HepG2 (cell line): ENCODE data around the gene TSC1. TPM values are rescaled to one million over a fixed set of nuclear protein-coding genes. Genes with fewer than 3 reads are reported as not detected.
A peak's percentile ranks its signal among the peaks of the same experiment; 100 is the strongest.

Experiments used
- ATAC-seq: fragments of 200-7000 bp; cut with Tn5 transposase; 3 replicates; pipeline ENCODE4 v1.9.1; 2020; ENCODE audit warnings: mild to moderate bottlenecking, moderate library complexity
- BruUV-seq: library from RNA; stranded (reverse); fragments of 400-500 nt; replicated peaks from 2 replicates; lab custom pipeline; 2021; lab: Mats Ljungman, UMichigan
- CTCF ChIA-PET: fragments of 300-600 bp; formaldehyde crosslinking; extraction: SDS; loops from one replicate; lab custom pipeline; 2021; ENCODE audit warnings: low total read pairs, inconsistent platforms, low intra/inter-chr PET ratio; lab: Yijun Ruan, JAX
- POLR2A ChIA-PET: fragments of 350-600 bp; sonication (Branson Sonifier 250); formaldehyde crosslinking; loops from one replicate; lab custom pipeline; 2020; ENCODE audit warnings: antibody characterized with exemption, inconsistent platforms; lab: Yijun Ruan, JAX
- DNase-seq: peaks from one replicate; pipeline ENCODE4 v3.0.0-alpha.2; 2015; ENCODE audit warnings: low spot score
- FAIRE-seq: peaks from 3 replicates; lab custom pipeline; 2011; peaks lifted over from hg19 to GRCh38; lab: Jason Lieb, UNC
- H2AFZ ChIP-seq: one replicate; pipeline ENCODE4 v1.6.1; 2011; ENCODE audit warnings: low read length, inconsistent platforms
- H3K27ac ChIP-seq: fragments of 300-600 bp; 3 replicates; pipeline ENCODE4 v1.8.0; 2011; ENCODE audit warnings: mixed run types, mild to moderate bottlenecking, mixed read lengths, low read length, inconsistent platforms; ENCODE audit not compliant: insufficient read depth; ENCODE audit errors: extremely low read length
- H3K27me3 ChIP-seq, 2 experiments: fragments of 200-600 bp in 1 of 2; 2 replicates in 1 of 2; 3 replicates in 1 of 2; pipeline versions ENCODE4 v1.6.0 to v1.8.0; 2011; ENCODE audit warnings: low read length in 2 of 2, mild to moderate bottlenecking in 2 of 2, moderate library complexity in 2 of 2, inconsistent platforms in 1 of 2; ENCODE audit not compliant: insufficient read depth in 2 of 2, control insufficient read depth in 1 of 2
- H3K36me3 ChIP-seq, 2 experiments: fragments of 200-600 bp in 1 of 2; replicated peaks in 1 of 2; 2 replicates in 1 of 2; 3 replicates in 1 of 2; pipeline versions ENCODE4 v1.5.1 to v1.8.0; 2011; ENCODE audit warnings: low read length in 2 of 2, inconsistent platforms in 1 of 2; ENCODE audit not compliant: insufficient read depth in 2 of 2, control insufficient read depth in 1 of 2
- H3K4me1 ChIP-seq: 2 replicates; pipeline ENCODE4 v1.5.1; 2012; ENCODE audit warnings: low read length, inconsistent platforms; ENCODE audit not compliant: insufficient read depth
- H3K4me2 ChIP-seq: 2 replicates; pipeline ENCODE4 v1.6.0; 2011; ENCODE audit warnings: low read depth, low read length, inconsistent platforms
- H3K4me3 ChIP-seq, 3 experiments: fragments of 200-600 bp in 1 of 3; sonication (generic), shearing (Covaris generic) in 1 of 3; replicated peaks in 1 of 3; 2 replicates each; pipeline ENCODE4 v1.5.1; 2011 to 2016; ENCODE audit warnings: low read length in 3 of 3, inconsistent platforms in 2 of 3, low read depth in 2 of 3, mild to moderate bottlenecking in 2 of 3, control low read depth in 1 of 3, mixed read lengths in 1 of 3; ENCODE audit not compliant: insufficient read depth in 1 of 3
- H3K79me2 ChIP-seq: one replicate; pipeline ENCODE4 v1.6.1; 2011; ENCODE audit warnings: low read length, inconsistent platforms; ENCODE audit not compliant: insufficient read depth
- H3K9ac ChIP-seq: 2 replicates; pipeline ENCODE4 v1.6.0; 2011; ENCODE audit warnings: mild to moderate bottlenecking, low read depth, low read length, inconsistent platforms; ENCODE audit not compliant: insufficient read depth
- H3K9me3 ChIP-seq: 2 replicates; pipeline ENCODE4 v1.5.1; 2012; ENCODE audit warnings: mild to moderate bottlenecking, low read length
- H4K20me1 ChIP-seq: 2 replicates; pipeline ENCODE4 v1.6.0; 2011; ENCODE audit warnings: inconsistent platforms, mild to moderate bottlenecking, low read length, moderate library complexity; ENCODE audit not compliant: insufficient read depth
- CCDC6 ChIP-seq: sonication (generic); formaldehyde crosslinking; IDR thresholded peaks from 2 replicates; pipeline ENCODE4 v1.8.1; 2022; ENCODE audit warnings: mild to moderate bottlenecking, missing genetic modification reagents, moderate library complexity
- PCBP2 ChIP-seq: fragments of 200-400 bp; formaldehyde crosslinking; optimal IDR thresholded peaks from 2 replicates; pipeline ENCODE3; 2018; ENCODE audit warnings: low read length, low read depth; ENCODE audit not compliant: poor library complexity, severe bottlenecking
- ZBTB7A ChIP-seq: sonication (generic); formaldehyde crosslinking; IDR thresholded peaks from 2 replicates; pipeline ENCODE4 v1.8.0; 2022; ENCODE audit warnings: mild to moderate bottlenecking, missing genetic modification reagents
- ZFX ChIP-seq: sonication (generic); formaldehyde crosslinking; IDR thresholded peaks from 2 replicates; pipeline ENCODE4 v1.4.0; 2020; ENCODE audit warnings: mild to moderate bottlenecking, low read depth, missing genetic modification reagents, moderate library complexity
- ZNF234 ChIP-seq: sonication (generic); formaldehyde crosslinking; conservative IDR thresholded peaks from 2 replicates; pipeline ENCODE4 v1.5.1; 2020; ENCODE audit warnings: mild to moderate bottlenecking, missing genetic modification reagents
- ZNF317 ChIP-seq: sonication (generic); formaldehyde crosslinking; IDR thresholded peaks from 2 replicates; pipeline ENCODE4 v1.5.0; 2020; ENCODE audit warnings: mild to moderate bottlenecking, missing genetic modification reagents
- ZNF512 ChIP-seq: sonication (generic); formaldehyde crosslinking; IDR thresholded peaks from 2 replicates; pipeline ENCODE4 v1.4.0; 2020; ENCODE audit warnings: mild to moderate bottlenecking, missing genetic modification reagents
- ZNF512B ChIP-seq: sonication (generic); formaldehyde crosslinking; IDR thresholded peaks from 2 replicates; pipeline ENCODE4 v1.5.1; 2020; ENCODE audit warnings: missing genetic modification reagents, mild to moderate bottlenecking, borderline replicate concordance
- ZNF772 ChIP-seq: sonication (generic); formaldehyde crosslinking; IDR thresholded peaks from 2 replicates; pipeline ENCODE4 v1.5.0; 2020; ENCODE audit warnings: mild to moderate bottlenecking, missing genetic modification reagents
- WGBS: methylation state at CpG from one replicate; pipeline ENCODE4 v1.1.6; 2017; ENCODE audit warnings: low lambda C conversion rate; 5-methylcytosine and 5-hydroxymethylcytosine counted together
- in situ Hi-C: cut with HindIII; loops from 2 replicates; pipeline ENCODE4 v1.10.0; 2017; ENCODE audit warnings: low pct_unique_long_range_greater_than_20kb; ENCODE audit not compliant: extremely low pct_ligation_motif_present
- intact Hi-C: fragments of 100-400 bp; cut with micrococcal nuclease; formaldehyde crosslinking; loops from one replicate; pipeline ENCODE4 v1.10.0; 2022; ENCODE audit not compliant: unreplicated experiment
- polyA plus RNA-seq, 8 experiments: library from polyadenylated mRNA; depleted of rRNA in 3 of 8; stranded (reverse) in 7 of 8; unstranded in 1 of 8; fragments of >200 nt; fragmentation: Illumina TruSeq in 4 of 8; extraction: Trizol in 4 of 8; gene quantifications; 2 replicates each; pipeline versions ENCODE4 v1.2.1 to v1.2.3, GENCODE V29; 2011 to 2016; ENCODE audit warnings: low read depth in 4 of 8, missing spikeins in 1 of 8, mixed read lengths in 1 of 8; ENCODE audit not compliant: insufficient read depth in 1 of 8
- total RNA-seq, 5 experiments: library from RNA; depleted of rRNA; stranded (reverse); fragments of >200 nt; fragmentation: Illumina TruSeq; extraction: Trizol; gene quantifications; 2 replicates each; pipeline ENCODE4 v1.2.3, GENCODE V29; 2016; ENCODE audit warnings: low read depth in 1 of 5
- TF ChIP-seq, protein P1 (sequence below): IDR thresholded peaks from 2 replicates; pipeline ENCODE4 v1.6.1; 2016

Gene TSC1
- total and polyA plus RNA-seq, 2 of the 13 experiments (the other 11 are each of a cell fraction or from before 2014, with no cell fraction given) = 31.6 to 66.1 TPM

GRCh38 chr9:132978451-132979131 lies 34.2 kb upstream of the TSC1 start, which contains the start of gene GFI1B (continued):
- TF ChIP-seq ZNF512B (CRISPR knock-in tag) (0 out of 2 replicates have a peak, but pooled peaks have one; percentile 6), ZBTB7A (no peak), CCDC6 (CRISPR knock-in tag) (no peak), ZNF317 (no peak)

GRCh38 chr9:132978112-132978450 lies 33.7 kb upstream of the TSC1 start:
- no peaks in the 10 kb centered on the region for H3K79me2 ChIP-seq
- H2AFZ ChIP-seq = no peak overlapping the region
- ChIA-PET POLR2A (interaction anchor here (1.0 to 1.5 kb wide), 5 partner anchors 16 to 53 kb away, joined by 3 to 6 read pairs (median 4); partner anchors contain the start of gene GTF3C5), CTCF (interaction anchor here (4.5 kb wide), 1 partner anchor 45 kb away, joined by 50 read pairs; no protein-coding TSS in a partner anchor)
- WGBS = 2% methylated on average over 2 of the region's 2 CpGs
- H3K4me3 ChIP-seq = peak overlapping the region in 1 of 3 experiments; percentile 42; a peak in 2 of 6 replicates
- no peak overlapping the region for H3K27ac ChIP-seq
- H3K27me3 ChIP-seq = peaks cover 0 to 14% of the 10 kb centered on the region in 2 experiments; a peak in 3 of 5 replicates
- H4K20me1 ChIP-seq = no peaks in the 10 kb centered on the region
- no peaks in the 10 kb centered on the region for H3K36me3 ChIP-seq
- FAIRE-seq = no peak
- H3K9ac ChIP-seq = no peak overlapping the region
- peaks cover 42% of the 10 kb centered on the region for H3K4me1 ChIP-seq
- H3K9me3 ChIP-seq = no peaks in the 10 kb centered on the region
- TF ChIP-seq ZNF512B (CRISPR knock-in tag) = peak; percentile 42; the same call in 1 of the 2 replicates
- TF ChIP-seq ZNF512 = peak; percentile 100
- TF ChIP-seq PCBP2 = peak; percentile 71
- TF ChIP-seq, protein P1, sequence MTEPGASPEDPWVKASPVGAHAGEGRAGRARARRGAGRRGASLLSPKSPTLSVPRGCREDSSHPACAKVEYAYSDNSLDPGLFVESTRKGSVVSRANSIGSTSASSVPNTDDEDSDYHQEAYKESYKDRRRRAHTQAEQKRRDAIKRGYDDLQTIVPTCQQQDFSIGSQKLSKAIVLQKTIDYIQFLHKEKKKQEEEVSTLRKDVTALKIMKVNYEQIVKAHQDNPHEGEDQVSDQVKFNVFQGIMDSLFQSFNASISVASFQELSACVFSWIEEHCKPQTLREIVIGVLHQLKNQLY (CRISPR knock-in tag) = no peak
- no peak for TF ChIP-seq ZNF234 (CRISPR knock-in tag)
- TF ChIP-seq ZFX (CRISPR knock-in tag) = no peak
- no peak for TF ChIP-seq ZNF772 (CRISPR knock-in tag)
- DNase-seq = no peak
- ATAC-seq = no peak
- H3K4me2 ChIP-seq = peak overlapping the region; percentile 60
- BruUV-seq = no TSS peak
- intact Hi-C loops = loop anchor here (10.0 kb wide), 1 partner anchor 163 kb away; no protein-coding TSS in a partner anchor
- in situ Hi-C loops = no loop called here
